HG03139 (cell line): ENCODE measurements around the gene UST.
"Not testable (repeated sequence)": the region's sequence is repeated elsewhere in the genome, so short reads cannot be mapped to it uniquely, and the experiment has no call there.

Experiments used
- ATAC-seq: cut with Tn5 transposase; IDR thresholded peaks from one replicate; pipeline ENCODE4 v1.9.1; 2021; ENCODE audit not compliant: unreplicated experiment

UST gene

GRCh38 chr6:149103950-149104349 lies 357.1 kb downstream of the UST start:
- not testable (repeated sequence) for ATAC-seq

GRCh38 chr6:149107520-149107919 lies 360.7 kb downstream of the UST start:
- no peak for ATAC-seq

DNA sequence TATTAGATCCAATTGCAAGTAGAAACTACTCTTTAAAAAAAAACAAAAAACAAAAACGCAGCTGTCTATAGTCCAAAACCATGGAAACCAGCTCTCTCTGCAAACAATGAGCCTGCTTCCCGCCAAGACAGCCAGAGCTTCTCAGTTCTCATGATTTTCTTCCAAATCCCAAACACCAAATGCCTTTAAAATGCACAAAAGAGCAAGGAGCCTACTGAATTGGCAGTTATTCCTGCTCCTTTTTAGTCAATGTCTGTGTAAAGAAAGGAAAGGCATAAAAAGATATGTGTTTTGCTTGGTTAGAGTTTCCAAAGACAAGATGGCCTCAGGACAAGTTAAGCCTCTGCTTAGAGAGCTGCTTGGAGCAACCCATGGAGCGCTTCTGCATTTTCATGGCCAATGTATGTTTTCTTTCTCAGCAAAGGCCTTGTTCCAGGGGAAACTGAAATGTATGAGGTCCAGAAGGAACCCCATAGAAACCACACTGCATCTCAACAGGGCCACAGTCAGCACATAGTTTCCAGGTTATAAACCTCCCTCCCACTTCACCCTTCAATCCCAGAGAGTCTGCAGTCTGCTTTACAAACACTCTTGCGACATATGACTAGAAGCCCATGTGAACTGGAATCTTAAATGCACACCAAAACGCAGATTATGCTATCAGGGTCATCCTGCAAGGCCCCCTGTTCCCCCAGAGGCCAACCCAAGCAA lies 361.4 kb downstream of the UST start:
- ATAC-seq, result no peak

DNA sequence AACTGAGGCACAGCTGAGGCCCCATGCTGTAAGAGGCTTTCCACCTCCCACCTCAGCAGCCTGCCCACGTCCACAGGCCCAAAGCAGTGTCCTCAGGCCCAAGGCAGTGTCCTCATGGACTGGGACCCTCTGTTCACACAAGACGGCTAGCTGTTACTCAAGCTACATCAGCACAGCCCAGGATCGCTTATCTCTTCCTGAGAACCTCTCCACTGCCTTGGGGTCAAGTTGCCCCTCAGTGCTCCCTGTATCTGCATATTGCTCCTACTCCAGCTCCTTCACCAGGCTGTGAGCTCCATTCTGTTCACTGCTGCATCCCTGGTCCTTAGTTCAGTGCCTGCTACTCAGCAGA lies 361.9 kb downstream of the UST start:
- no peak for ATAC-seq

DNA sequence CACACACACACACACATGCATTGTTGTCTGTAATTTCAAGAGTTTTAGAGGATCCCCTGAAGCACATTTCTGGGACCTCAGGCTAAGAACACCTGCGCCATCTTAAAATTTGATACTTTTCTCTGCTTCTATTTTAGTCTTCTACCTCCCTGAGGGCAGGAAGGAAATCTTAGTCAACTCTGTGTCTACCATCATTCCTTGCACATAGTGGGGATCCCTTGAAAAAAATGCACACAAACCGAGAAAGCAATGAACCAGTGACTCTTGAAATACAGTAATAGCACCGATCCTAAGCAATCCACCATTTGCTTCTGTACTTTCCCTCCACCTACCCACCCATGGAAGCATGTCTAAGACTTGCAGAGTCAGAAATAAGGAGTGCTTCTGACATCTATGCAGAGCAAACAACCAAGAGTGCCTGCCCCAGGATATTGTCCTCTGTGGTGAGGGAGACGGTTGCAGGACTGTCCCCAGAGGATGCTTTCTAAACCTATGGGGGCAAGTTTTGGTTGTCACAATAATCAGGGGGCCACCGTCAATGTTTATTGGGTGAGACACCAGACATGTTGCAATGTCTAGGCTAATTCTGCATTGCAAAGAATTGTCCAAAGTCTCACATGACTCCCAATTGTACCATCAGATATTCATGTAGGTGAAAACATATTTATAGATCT lies 362.7 kb downstream of the UST start:
- no peak for ATAC-seq

- ATAC-seq, result no peak
These were observed 364.8 kb downstream of the UST start for GRCh38 chr6:149111556-149112115.

DNA sequence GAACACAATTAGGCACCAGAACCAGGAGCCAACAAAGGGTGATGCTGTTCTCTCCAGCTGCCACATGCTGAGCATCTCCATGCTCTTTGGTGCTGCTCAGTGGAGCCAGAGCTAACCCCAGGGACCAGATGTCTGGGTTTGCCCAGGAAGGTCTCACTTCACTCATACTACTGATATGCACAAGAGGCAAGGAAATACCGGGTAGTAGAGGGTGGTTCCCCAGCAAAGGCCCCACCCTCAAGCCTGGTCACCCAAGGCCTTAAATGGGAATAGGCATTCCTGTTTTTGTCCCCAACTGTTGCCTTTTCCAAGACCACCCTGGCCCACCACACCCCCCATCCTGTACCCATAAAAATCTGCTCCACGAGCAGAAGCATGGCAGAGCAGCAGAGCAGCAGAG lies 366.1 kb downstream of the UST start:
- no peak for ATAC-seq

- no peak for ATAC-seq
These were observed 367.3 kb downstream of the UST start for GRCh38 chr6:149114167-149114566.

- no peak for ATAC-seq
These were observed 372.2 kb downstream of the UST start for GRCh38 chr6:149118737-149119653.

- ATAC-seq, result no peak
These were observed 376.3 kb downstream of the UST start for GRCh38 chr6:149122850-149123821.

GRCh38 chr6:149125309-149125708 lies 378.5 kb downstream of the UST start:
- ATAC-seq, result no peak
